ENCODE measurements around the gene DHTKD1.
"Not testable (repeated sequence)": the region's sequence is repeated elsewhere in the genome, so short reads cannot be mapped to it uniquely, and the experiment has no call there.

Gene DHTKD1

DNA sequence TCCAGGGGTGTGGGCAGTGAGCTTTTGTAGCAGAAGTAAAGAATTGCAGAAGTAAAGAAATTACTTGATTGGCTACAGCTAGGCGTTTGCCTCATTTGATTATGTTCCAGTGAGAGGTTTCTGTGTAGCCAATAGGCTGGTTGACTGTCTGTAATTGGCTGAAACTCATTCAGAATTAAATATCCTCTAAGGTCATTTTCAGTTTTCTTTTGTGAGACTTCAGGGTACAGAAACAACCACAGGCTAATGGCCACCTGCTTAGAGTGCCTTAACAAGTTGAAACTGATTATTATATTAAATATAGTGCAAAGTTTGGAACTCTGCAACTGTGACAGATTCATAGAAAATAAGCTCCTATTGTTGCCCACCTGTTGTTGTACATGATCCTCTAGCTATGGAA is 71.3 kb downstream of the DHTKD1 start:
- no peak for DNase-seq (ENCODE audit: low read depth)

DNA sequence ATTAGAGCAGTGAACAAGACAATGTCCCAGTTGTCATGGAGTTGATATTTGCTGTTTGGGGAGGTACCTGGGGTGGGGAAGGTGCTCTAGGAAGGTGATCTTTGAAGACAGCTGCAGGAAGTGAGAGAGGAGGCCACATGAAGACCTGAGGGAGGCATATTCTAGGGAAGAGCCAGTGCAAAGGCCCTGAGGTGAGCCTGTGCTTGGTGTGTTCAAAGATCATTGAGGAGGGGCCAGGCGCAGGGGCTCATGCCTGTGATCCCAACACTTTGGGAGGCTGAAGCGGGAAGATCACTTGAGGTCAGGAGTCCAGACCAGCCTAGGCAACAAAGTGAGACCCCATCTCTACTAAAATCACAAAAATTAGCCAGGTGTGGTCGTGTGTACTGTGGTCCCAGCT is 75.8 kb downstream of the DHTKD1 start:
- DNase-seq (ENCODE audit: low read depth): no peak

DNA sequence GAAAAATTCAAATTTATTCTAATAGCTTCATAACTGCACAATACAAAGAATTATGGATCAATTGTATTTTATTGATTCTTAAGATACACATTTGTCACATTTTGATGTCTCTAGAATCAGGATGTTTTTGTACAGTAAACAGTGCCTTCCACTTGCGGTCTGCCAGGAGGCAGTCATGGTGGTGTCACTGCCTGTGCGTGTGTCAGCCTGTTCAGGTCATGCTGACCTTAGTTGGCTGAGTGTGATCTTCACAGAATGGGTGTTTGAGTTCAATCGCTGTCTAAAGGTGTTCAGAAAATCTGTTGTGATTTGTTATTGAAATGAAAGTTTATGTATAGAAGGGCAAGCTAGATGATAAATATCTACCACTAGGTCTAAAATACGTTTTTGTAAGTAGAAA is 81.4 kb downstream of the DHTKD1 start:
- no peak for DNase-seq (ENCODE audit: low read depth)

DNA sequence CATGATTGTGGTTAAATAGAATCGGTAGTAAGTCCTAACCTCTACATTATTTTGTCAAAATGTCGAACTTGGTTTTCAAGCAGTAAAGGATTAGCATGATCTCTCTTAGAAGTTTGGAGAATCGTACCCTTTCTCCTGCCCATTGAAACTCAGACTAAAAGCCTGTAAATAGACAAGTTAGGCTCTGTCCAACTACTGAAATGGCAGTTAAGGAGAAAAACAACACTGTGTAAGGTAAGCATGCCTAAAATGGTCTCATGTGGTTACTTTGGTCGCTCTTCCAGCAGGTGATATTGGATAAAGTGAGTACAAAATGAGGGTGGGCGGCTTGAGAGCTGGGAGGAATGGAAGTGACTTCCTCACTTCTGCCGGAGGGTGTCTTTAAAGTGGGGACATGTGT is 85.8 kb downstream of the DHTKD1 start:
- no peak for DNase-seq (ENCODE audit: low read depth)

DNA sequence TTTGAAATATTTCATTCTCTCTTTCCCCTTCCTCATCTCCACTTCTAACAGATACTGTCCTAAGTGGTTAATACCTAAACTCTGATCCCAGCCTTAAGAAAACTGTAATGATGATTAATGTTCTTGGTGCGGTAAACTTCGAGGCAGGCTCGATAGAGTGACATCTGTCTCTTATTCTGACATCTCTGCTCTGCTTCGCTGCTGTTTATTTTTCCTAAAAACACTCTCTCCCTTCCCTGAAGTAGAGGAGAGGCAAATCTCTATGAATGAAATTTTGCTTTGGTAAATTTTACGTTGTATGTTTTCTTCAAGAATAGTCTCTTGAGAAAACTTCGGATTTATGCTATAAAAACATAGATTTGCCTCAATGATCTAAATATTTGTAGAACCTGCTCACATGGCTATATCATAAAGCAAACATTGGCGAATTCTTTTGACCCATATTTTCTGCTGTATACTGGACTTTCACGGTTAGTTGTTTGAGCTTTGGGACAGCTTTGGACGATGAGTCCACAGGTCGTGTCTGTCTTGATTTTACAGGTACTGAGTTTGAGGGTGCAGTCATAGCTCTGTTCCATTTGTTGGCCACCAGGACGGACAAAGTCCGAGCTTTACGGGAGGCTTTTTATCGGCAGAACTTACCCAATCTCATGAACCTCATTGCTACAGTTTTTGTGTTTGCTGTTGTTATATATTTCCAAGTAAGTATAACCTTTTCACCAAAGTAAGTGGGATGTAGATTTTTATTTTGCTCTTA is 87.8 kb downstream of the DHTKD1 start:
- no peak for DNase-seq (ENCODE audit: low read depth)

DNA sequence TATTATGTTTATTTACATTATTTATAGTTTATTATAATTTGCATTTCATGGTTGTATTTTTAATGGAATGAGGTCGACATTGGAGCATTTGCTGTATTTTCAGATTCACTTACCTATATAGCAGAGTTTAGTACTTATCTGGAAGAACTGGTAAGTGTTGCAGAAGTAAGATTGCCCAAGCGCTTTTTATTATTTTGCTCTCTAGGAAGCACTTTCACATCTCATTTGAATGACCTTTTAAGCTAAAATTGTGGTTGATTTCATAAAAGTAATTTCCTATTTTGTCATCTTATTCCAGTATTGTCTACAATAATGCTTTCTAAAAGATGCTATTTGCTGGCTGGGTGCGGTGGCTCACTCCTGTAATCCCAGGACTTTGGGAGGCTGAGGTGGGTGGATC is 89.4 kb downstream of the DHTKD1 start:
- no peak for DNase-seq (ENCODE audit: low read depth)

DNA sequence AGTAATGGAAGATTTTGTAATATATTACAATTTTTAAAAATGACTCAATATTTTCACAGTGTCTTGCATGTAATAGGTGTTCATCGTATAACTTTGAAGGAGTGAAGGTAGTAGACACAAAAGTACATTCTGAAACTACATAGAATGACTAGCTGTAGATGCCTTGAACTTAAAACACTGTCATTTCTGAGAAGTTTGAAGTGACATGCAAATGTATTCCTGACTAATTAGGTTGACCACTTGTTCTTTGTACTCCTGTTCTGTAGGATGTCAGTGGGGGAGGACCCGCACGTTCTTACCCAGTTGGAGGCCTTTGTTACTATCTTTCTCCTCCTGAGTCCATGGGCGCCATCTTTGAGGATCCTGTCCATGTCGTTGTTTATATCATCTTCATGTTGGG is 91.9 kb downstream of the DHTKD1 start:
- DNase-seq (ENCODE audit: low read depth): no peak

DNA sequence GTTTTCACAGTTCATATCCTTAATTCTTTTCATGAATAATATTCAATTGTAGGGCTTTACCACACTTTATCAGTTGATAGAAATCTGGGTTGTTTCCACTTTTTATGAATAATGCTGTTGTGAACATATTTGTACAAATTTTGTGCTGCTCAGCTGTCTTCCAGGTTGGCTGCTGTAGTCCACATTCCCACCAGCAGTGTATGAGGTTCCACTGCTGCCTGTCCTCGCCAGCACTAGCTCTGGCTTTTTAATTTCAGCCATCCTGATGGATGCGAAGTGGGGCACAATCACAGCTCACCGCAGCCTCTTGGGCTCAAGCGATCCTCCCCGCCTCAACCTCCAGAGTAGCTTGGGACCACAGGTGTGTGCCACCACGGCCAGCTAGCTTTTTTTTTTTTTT is 94.2 kb downstream of the DHTKD1 start:
- no peak for DNase-seq (ENCODE audit: low read depth)

DNA sequence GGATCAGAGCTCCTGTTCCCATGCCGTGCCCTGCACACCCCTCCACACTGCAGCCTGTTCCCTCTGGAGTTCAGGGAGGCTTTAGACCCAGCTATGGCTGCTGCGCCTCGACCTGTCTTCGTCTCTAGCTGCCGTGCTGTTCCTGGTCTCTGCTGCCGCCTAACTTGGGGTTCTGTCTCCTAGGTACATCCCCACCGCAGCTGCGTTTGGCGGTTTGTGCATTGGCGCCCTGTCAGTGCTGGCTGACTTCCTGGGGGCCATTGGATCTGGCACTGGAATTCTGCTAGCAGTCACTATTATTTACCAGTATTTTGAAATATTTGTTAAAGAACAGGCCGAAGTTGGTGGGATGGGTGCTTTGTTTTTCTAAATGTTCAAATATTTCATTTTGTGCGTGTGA is 95.3 kb downstream of the DHTKD1 start:
- DNase-seq (ENCODE audit: low read depth): no peak

DNA sequence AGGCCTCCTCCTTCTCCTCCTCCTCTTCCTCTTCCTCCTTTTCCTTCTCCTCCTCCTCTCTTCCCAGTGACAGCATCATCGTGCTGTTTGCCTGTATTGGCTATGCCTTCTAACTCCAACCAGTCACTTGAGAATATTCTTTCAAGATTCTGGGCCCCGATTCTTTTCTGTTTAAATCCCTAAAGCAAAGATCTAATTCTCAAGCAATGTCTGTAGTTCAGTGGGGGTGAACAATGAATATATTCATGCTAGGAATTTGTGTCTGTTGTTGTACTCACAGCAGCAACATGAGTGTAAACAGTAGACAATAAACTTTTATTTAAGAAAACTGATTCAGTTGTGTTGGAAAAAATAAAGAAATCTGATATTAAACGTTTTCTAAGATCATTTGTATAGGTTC is 96.3 kb downstream of the DHTKD1 start:
- no peak for DNase-seq (ENCODE audit: low read depth)

DNA sequence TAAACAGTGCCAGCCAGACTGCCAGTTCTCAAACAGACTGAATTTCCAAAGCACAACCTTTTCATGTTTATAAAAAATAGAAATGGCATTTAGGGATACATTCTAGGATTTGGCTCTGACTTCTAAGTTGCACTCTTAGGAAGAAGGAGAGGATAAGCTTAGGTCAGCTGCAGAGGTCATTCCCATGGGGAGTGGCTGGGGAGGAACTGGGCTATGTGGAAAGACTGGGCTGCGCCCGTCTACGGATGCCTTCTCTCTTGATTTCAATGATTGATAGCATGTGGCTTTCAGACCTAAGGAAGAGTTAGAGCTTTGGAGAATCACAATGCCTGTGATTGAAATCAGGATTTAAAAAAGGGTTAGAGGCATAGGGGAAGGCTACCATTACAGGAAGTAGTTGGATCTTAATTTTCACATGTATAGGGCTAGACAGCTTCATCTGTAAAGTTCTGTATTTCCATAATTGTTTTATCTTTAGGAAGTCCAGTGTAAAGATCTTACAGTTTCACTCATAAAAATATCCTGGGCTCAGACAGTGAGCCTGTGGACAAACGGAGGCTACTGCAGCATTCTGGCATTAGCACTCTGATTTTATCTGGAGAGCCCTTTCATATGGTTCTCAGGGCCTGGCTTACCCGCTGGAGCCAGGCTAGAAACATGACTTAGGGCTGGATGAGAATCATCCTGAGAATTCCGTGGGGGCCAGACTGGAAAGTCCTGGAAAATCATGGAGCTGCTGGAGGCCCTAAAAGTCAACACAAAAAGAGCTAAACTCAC is 97.4 kb downstream of the DHTKD1 start:
- DNase-seq (ENCODE audit: low read depth): no peak

DNA sequence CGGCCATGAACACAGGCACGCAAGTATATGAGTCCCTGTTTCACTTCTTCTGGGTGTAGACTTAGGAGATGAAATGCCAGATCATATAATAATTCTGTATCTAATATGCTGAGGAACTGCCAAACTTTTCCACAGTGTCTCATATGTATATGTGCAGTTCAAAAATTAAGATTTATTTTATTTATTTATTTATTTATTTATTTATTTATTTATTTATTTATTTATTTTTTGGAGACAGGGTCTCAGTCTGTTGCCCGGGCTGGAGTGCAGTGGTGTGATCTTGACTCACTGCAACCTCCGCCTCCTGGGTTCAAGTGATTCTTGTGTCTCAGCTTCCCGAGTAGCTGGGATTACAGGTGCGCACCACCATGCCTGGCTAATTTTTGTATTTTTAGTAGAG is 102.8 kb downstream of the DHTKD1 start:
- not testable (repeated sequence) for DNase-seq (ENCODE audit: low read depth)
